Natural killer cell treated with Interleukin-12 subunit alpha and Interleukin-12 subunit beta and Interleukin-15 and Interleukin-18, amount 100 ng/mL, for 72 hours (primary cell): ENCODE data around the gene ADAMTS17. TPM values are rescaled to one million over a fixed set of nuclear protein-coding genes. Genes with fewer than 3 reads are reported as not detected.

ENCODE experiments used
- ATAC-seq, 2 donors: fragments of 150-1000 bp; cut with Tn5 transposase in 1 of 2; sonication (Bioruptor Pico), chemical (Tn5 transposase) in 1 of 2; 2 replicates each; pipeline ENCODE4 v1.10.0; 2021
- DNase-seq: peaks from one replicate; pipeline ENCODE4 v3.0.0; 2022; ENCODE audit warnings: low spot score
- H3K27ac Mint-ChIP-seq, 2 donors: 1 replicate in 1 of 2; 2 replicates in 1 of 2; pipeline ENCODE4 v1.8.0; 2022; ENCODE audit warnings: mixed read lengths in 2 of 2, mild to moderate bottlenecking in 1 of 2, moderate library complexity in 1 of 2
- H3K27me3 Mint-ChIP-seq, 2 donors: 1 replicate in 1 of 2; 2 replicates in 1 of 2; pipeline ENCODE4 v1.8.0; 2022; ENCODE audit warnings: mixed read lengths in 2 of 2
- H3K36me3 Mint-ChIP-seq: one replicate; pipeline ENCODE4 v1.8.0; 2022; ENCODE audit warnings: mixed read lengths
- H3K4me1 Mint-ChIP-seq, 2 donors: 1 replicate in 1 of 2; 2 replicates in 1 of 2; pipeline ENCODE4 v1.8.0; 2022; ENCODE audit warnings: low read depth in 2 of 2, mixed read lengths in 2 of 2, mild to moderate bottlenecking in 1 of 2
- H3K4me3 Mint-ChIP-seq: one replicate; pipeline ENCODE4 v1.8.0; 2022; ENCODE audit warnings: mixed read lengths
- H3K9me3 Mint-ChIP-seq: 2 replicates; pipeline ENCODE4 v1.8.0; 2022; ENCODE audit warnings: mixed read lengths
- total RNA-seq, 2 donors: library from RNA; stranded (reverse); gene quantifications; one replicate each; pipeline ENCODE4 v1.2.3, GENCODE V29; 2022

ADAMTS17 gene
- total RNA-seq, 2 donors from 2014 or later, result 0.31 to 0.59 TPM

DNA sequence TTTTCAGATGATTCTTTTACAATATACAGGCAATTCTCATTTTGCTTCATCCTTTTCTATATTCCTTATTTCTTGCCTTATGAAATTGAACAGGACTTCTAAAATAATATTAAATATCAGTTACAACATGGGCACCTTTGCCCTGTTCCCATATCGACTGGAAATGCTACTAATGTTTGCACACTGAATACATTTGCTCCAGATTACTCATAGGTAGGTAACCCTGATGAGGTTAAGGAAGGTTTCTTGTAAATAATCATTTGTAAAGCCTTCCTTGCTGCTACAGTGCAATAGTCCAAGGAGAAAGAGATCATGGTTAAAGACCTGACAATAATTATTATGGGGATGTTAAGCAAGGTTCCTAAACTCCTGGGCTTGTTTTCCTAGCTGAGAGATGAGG, 175.5 kb downstream of the ADAMTS17 start:
- Mint-ChIP-seq H3K4me1 (peaks cover 0 to 4% of the 10 kb centered on the region in 2 donors), H3K27ac (no peak overlapping the region), H3K36me3 (no peaks in the 10 kb centered on the region), H3K9me3 (no peaks in the 10 kb centered on the region), H3K4me3 (no peak overlapping the region), H3K27me3 (no peaks in the 10 kb centered on the region)
- ATAC-seq, result no peak
- no peak for DNase-seq

DNA sequence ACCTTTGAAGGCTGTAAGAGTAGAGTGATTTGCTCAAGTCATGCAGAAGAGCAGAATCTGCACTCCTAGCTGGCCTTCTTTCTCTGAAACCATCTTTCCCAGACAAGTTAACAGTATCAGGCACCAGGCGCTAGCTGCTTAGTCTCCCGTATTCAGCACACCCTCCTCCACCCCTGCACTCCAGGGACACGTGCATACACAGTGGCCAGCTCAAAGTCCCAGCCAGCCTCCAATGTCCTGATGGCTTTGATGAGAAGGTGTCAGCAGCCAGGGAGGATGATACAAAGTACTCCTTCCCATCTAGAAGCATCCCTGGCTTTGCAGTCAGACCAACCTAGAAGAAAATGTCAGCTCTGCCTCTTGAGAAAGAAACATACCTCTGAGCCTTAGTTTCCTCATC, 177.8 kb downstream of the ADAMTS17 start:
- ATAC-seq (no peak), DNase-seq (no peak)
- H3K4me1 Mint-ChIP-seq, result peaks cover 0 to 4% of the 10 kb centered on the region in 2 donors
- H3K9me3 Mint-ChIP-seq, result no peaks in the 10 kb centered on the region
- no peak overlapping the region for H3K27ac Mint-ChIP-seq
- H3K27me3 Mint-ChIP-seq, result no peaks in the 10 kb centered on the region
- H3K4me3 Mint-ChIP-seq, result no peak overlapping the region
- no peaks in the 10 kb centered on the region for H3K36me3 Mint-ChIP-seq

DNA sequence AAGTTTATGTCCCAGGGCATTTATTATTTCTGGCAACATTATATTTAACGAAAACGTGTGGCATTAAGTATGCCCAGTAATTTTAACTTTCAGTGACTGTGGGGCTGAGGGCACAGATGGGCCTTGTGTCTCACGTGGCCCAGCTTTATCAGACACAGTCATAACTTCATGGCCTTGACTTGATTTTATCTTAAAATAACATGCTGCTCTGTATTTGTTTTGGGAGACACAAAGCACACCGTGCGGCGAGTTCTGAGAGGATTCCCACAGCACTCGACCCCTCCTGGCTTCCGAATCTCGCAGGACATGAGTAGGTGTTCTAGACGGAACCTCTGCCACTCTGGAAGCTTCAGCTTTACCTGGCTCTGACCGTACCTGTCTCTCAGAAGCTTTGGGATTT, 180.8 kb downstream of the ADAMTS17 start:
- Mint-ChIP-seq H3K9me3 (no peaks in the 10 kb centered on the region), H3K4me1 (no peaks in the 10 kb centered on the region), H3K27me3 (no peaks in the 10 kb centered on the region), H3K36me3 (no peaks in the 10 kb centered on the region), H3K27ac (no peak overlapping the region), H3K4me3 (no peak overlapping the region)
- ATAC-seq (no peak), DNase-seq (no peak)

DNA sequence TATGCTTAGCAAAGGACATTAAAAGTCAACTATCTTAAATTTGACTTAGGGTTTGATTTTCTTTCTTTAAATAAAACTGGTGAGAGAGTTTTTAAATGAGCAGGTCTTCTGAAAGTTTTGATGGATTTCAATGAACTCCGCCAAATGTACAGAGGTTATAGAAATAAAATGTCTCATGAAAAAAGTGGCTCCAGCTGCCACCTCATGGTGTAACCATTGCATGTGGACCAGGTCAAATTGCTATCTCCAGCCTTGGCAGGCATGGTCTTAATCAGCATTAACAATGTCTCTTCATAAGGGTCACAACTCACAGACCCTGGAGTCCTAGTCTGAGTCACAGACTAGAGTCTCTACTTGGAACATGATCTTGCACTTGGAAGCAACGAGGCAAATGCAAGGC, 182.3 kb downstream of the ADAMTS17 start:
- Mint-ChIP-seq H3K27ac (no peak overlapping the region), H3K36me3 (no peaks in the 10 kb centered on the region), H3K27me3 (no peaks in the 10 kb centered on the region), H3K9me3 (no peaks in the 10 kb centered on the region), H3K4me3 (no peak overlapping the region), H3K4me1 (no peaks in the 10 kb centered on the region)
- no peak for ATAC-seq
- DNase-seq, result no peak

DNA sequence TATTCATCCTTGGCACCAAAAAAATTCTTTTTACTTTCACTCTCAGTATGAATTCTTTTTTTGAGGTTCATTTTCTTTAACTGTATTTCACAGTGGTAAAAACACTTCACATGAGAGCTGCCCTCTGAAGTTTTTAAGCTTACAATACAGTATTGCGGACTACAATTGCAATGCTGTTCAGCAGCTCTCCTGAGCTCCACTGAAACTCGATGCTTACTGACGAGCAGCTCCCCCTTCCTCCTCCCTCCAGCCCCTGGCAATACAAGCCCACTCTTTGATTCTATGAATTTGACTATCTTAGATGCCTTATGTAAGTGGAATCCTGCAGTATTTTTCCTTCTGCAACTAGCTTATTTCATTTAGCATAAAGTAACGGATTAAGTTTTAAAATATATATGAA, 183.4 kb downstream of the ADAMTS17 start:
- Mint-ChIP-seq H3K27me3 (no peaks in the 10 kb centered on the region), H3K9me3 (no peaks in the 10 kb centered on the region), H3K4me3 (no peak overlapping the region), H3K27ac (no peak overlapping the region), H3K4me1 (no peaks in the 10 kb centered on the region), H3K36me3 (no peaks in the 10 kb centered on the region)
- DNase-seq (no peak), ATAC-seq (no peak)

DNA sequence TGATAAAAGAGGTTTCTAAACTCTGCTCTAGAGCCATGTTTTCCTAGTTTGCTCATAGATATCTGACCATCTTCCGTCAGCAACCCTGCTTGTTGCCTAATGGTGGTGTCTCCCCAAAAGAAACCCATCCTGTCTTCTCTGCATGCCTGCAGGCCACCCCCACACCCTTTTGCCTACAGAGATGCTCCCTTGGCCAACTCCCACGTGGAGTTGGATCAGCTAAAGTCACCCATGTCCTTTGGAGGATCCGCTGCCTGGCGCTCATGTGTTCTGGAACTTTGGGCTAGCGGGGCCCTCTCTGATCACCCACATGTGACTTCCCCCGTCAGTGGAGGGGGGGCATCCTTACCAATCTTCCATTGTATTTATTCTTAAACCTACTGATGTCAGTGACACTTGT, 185.6 kb downstream of the ADAMTS17 start:
- Mint-ChIP-seq H3K27ac (no peak overlapping the region), H3K9me3 (no peaks in the 10 kb centered on the region), H3K4me1 (no peaks in the 10 kb centered on the region), H3K27me3 (no peaks in the 10 kb centered on the region), H3K36me3 (no peaks in the 10 kb centered on the region), H3K4me3 (no peak overlapping the region)
- DNase-seq (no peak), ATAC-seq (no peak)

DNA sequence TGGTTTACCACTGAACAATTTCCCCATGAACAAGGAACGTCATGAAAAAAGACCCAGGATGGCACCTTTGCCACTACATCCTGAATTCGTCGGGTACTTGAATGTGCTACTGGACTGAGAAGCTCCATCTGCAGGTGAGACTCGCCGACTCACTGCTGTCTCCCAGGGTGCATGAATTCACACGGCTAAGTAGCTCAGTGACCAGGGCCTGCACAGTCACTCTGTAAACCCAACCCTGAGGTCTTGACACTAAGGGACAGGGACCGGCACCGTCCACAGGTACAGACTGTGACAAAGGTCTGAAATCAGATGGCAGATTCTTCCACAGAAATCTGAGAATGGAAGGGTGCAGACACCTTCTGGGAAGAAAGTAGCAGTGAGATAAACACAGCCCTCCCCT, 187.4 kb downstream of the ADAMTS17 start:
- Mint-ChIP-seq H3K9me3 (peaks cover 4% of the 10 kb centered on the region), H3K27ac (no peak overlapping the region), H3K4me3 (no peak overlapping the region), H3K4me1 (no peaks in the 10 kb centered on the region), H3K27me3 (peaks cover 3 to 4% of the 10 kb centered on the region in 2 donors), H3K36me3 (peaks cover 6% of the 10 kb centered on the region)
- DNase-seq (no peak), ATAC-seq (no peak)

DNA sequence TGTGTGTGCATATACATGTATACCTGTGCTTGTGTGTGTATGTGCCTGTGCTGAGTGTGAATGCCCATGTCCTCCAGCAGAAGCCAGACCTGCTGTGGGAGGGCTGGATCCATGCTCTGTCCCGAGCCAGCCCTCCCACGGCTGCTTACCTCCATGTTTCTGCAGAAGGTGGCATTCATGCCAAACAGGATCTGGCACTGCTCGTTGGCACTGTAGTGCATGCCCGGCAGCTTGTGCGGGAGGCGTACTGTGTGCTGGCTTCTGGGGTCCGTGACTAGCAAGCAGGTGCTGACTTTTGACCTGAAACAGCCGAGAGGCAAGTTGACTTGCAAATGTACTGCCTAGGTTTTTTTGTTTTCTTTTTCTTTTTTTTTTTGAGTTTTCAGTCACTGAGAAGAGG, 189.3 kb downstream of the ADAMTS17 start:
- ATAC-seq, result no peak
- Mint-ChIP-seq H3K27me3 (peaks cover 3 to 16% of the 10 kb centered on the region in 2 donors), H3K36me3 (peaks cover 22% of the 10 kb centered on the region), H3K4me1 (no peaks in the 10 kb centered on the region), H3K9me3 (peaks cover 11% of the 10 kb centered on the region), H3K27ac (no peak overlapping the region), H3K4me3 (no peak overlapping the region)
- no peak for DNase-seq

DNA sequence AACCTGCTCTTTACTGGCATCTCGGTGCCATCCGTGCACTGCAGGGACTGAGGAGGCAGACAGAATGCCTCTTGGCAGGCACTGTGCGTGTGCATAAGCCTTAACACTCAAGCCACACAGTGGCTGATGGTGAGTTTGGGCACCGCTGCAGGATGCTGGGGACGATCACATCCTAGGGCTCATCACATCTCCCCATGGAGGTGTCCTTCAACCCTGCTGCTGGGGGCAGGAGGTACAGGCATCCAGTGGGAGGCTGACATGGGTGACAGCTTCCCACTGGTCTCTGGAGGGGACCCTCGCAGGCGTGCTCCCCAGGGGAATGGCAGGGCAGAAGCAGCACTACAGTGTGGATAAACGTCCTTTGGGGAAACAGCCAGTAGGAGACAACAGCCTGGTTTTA, 190.9 kb downstream of the ADAMTS17 start:
- H3K4me3 Mint-ChIP-seq, result no peak overlapping the region
- peaks cover 15% of the 10 kb centered on the region for H3K9me3 Mint-ChIP-seq
- ATAC-seq, result peak in 1 of 2 donors; percentile 59
- no peak for DNase-seq
- peaks cover 3 to 16% of the 10 kb centered on the region in 2 donors for H3K27me3 Mint-ChIP-seq
- no peaks in the 10 kb centered on the region for H3K4me1 Mint-ChIP-seq
- no peak overlapping the region for H3K27ac Mint-ChIP-seq
- peaks cover 27% of the 10 kb centered on the region for H3K36me3 Mint-ChIP-seq

DNA sequence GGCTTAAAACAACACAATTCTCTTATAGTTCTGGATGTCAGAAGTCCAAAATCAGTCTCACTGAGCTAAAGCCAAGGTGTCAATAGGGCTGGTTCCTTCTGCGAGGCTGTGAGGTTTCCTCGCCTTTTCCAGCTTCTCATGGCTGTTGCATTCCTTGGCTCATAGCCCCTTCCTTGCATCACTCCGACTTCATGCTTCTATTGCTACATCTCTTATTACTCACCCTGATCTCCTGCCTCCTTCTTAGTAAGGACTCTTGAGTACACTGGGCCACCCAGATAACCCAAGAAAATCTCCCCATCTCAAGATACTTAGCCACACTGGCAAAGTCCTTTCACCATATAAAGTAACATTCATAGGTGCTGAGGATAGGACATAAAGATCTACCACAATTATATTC, 193.9 kb downstream of the ADAMTS17 start:
- H3K4me1 Mint-ChIP-seq, result no peaks in the 10 kb centered on the region
- DNase-seq, result no peak

DNA sequence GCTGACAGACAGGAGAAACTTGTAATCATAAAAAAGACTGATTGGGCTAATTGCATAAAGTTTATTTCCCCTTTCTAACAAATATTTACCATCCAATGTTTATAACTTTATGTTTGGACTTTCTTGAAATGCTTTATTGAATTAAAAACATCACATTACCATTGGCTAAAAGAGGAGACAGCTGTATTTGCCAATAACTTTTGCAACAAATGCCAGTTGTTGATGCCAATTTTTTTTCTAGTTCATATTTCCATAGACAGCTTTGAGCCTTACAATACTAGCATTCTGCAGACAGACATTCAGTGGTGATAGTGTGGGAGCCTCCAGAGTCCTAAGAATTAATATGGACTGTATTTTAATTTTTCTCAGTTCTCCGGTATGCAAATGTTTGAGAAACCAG, 198.4 kb downstream of the ADAMTS17 start:
- ATAC-seq (no peak), DNase-seq (no peak)
- H3K4me1 Mint-ChIP-seq, result peaks cover 5 to 7% of the 10 kb centered on the region in 2 donors
- no peak overlapping the region for H3K27ac Mint-ChIP-seq
- peaks cover 12 to 16% of the 10 kb centered on the region in 2 donors for H3K27me3 Mint-ChIP-seq
- no peak overlapping the region for H3K4me3 Mint-ChIP-seq
- H3K36me3 Mint-ChIP-seq, result peaks cover 13% of the 10 kb centered on the region
- H3K9me3 Mint-ChIP-seq, result peaks cover 10% of the 10 kb centered on the region

More for the DNA sequence above, 193.9 kb downstream of the ADAMTS17 start:
- H3K4me3 Mint-ChIP-seq, result no peak overlapping the region
- peaks cover 3 to 16% of the 10 kb centered on the region in 2 donors for H3K27me3 Mint-ChIP-seq
- H3K36me3 Mint-ChIP-seq, result peaks cover 27% of the 10 kb centered on the region
- no peak overlapping the region for H3K27ac Mint-ChIP-seq
- ATAC-seq, result no peak
- H3K9me3 Mint-ChIP-seq, result peaks cover 15% of the 10 kb centered on the region

DNA sequence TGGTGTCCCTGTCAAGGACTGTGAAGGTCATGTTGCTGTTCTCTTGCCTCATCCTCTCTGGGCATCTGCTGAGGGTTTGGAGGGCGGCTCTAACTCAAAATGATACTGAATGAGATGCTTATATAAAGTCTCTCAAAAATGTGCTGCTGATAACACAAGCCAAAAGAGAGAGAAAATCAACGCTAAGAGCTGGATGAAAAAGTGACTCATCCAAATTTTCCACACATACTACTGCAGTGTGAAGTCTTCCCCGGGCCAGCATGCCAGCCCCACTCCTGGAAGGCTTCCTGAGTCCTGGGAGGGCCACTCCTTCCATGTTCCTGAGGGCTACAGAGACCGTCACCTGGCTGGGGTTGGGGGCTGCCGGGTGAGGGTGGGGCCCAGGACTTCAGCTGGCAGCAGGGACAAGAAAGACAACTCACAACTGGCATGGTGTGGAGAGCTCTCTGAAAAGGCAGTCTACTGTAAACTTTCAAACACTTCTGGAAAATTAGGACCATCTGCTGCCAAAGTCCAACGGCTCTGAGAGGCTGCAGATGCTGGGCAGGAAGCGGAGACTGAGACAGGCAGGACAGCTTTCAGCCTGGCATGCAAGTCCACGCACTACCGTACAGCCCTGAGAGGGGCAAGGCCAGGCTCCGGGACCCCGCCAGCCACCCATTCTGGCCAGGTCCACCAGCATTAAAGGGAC, 200.3 kb downstream of the ADAMTS17 start:
- ATAC-seq (peak in 1 of 2 donors; percentile 36), DNase-seq (no peak)
- no peak overlapping the region for H3K4me3 Mint-ChIP-seq
- H3K27ac Mint-ChIP-seq, result no peak overlapping the region
- no peaks in the 10 kb centered on the region for H3K36me3 Mint-ChIP-seq
- peaks cover 5 to 7% of the 10 kb centered on the region in 2 donors for H3K4me1 Mint-ChIP-seq
- peaks cover 21 to 31% of the 10 kb centered on the region in 2 donors for H3K27me3 Mint-ChIP-seq
- H3K9me3 Mint-ChIP-seq, result no peaks in the 10 kb centered on the region

DNA sequence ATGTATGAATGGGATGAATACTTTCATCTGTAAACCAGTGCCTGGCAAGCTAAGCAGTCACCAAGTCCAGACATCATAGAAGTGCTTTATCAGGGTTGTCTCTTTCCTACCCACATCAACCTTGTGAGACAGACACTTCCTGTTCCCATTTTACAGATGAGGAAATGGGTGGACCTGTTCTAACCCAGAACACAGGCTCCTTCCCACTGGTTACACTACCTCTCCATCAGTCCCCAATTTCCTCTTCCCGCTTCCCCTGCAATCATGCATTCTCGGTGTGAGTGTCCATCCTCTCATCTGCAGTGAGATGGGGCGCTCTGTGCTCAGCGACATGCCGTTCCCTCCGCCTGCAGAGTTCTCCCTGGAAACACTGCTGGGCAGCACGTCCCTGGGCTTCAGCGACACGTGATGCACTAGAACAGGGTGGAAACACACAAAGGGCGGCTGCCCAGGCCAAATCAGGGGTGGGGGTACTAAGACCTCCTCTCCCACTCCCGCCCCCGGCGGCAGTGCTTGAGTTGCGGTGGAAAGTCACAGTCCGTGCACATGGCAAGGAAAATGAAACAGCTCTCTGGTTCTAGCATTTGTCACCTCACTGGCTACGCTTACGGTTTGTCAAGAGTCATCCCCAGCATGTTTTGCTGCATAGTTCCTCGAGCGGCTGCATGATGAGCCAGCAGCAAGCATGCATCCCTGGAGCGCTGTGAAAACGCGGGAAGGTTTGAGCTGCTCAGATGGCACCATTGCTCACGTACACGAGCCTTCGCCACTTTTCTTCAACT, 201.1 kb downstream of the ADAMTS17 start:
- no peak overlapping the region for H3K27ac Mint-ChIP-seq
- no peak for ATAC-seq
- peaks cover 5 to 7% of the 10 kb centered on the region in 2 donors for H3K4me1 Mint-ChIP-seq
- H3K36me3 Mint-ChIP-seq, result no peaks in the 10 kb centered on the region
- no peak for DNase-seq
- peaks cover 21 to 34% of the 10 kb centered on the region in 2 donors for H3K27me3 Mint-ChIP-seq
- H3K4me3 Mint-ChIP-seq, result no peak overlapping the region
- H3K9me3 Mint-ChIP-seq, result no peaks in the 10 kb centered on the region

DNA sequence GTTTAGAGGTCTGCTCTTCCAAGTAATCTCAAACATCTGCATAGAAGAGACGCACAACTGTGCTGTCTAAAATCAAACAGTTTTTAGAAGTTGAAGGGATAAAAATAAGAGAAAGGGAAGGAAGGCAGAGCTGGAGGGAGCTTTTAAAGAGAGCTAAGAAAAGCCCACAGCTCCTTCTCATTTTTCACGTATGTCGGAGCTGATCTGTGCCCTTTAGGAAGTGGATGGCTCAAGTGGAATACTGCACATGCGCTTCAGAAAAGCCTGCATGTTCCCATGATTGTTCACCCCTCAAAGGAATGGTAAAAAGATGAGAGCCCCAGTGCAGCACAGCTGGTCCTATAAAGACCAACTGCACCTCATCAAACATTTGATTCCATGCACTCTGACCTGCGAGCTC, 207.2 kb downstream of the ADAMTS17 start:
- DNase-seq (no peak), ATAC-seq (no peak)
- Mint-ChIP-seq H3K4me3 (no peak overlapping the region), H3K4me1 (peaks cover 0 to 5% of the 10 kb centered on the region in 2 donors), H3K27ac (no peak overlapping the region), H3K9me3 (no peaks in the 10 kb centered on the region), H3K27me3 (peaks cover 25 to 40% of the 10 kb centered on the region in 2 donors), H3K36me3 (no peaks in the 10 kb centered on the region)
